RKO (cell line): ENCODE measurements around the gene MRPS25.
"Not testable (repeated sequence)": the region's sequence is repeated elsewhere in the genome, so short reads cannot be mapped to it uniquely, and the experiment has no call there.

Source experiments
- DNase-seq: peaks from one replicate; pipeline ENCODE4 v3.0.0-alpha.2; 2016; ENCODE audit warnings: low spot score

The MRPS25 gene

GRCh38 chr3:15043408-15044171 lies 21.5 kb downstream of the MRPS25 start:
- no peak for DNase-seq

- DNase-seq: no peak
These were observed 22.2 kb downstream of the MRPS25 start for GRCh38 chr3:15042936-15043335.

- DNase-seq: no peak
These were observed 23.2 kb downstream of the MRPS25 start for GRCh38 chr3:15041950-15042349.

GRCh38 chr3:15040844-15041243 lies 24.3 kb downstream of the MRPS25 start:
- no peak for DNase-seq

DNA sequence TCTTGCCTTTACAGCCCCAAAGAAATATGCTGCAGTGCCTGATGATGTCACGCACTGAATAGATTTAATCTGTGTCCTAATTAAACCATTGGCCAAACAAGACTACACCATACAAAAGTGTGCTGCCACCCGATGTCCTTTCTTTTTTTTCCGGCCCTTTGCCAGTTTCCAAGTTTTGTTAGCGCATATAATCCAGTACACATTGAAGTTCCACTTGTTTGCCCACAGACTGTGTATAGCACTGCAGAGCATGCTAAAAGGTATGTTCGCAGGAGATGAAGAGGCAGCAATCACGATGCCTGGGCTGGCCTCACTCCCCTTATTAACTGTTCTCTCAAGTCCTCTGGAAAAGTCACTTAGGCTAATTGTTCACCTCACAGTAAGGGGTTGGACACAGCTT lies 26.8 kb downstream of the MRPS25 start:
- DNase-seq: no peak

- no peak for DNase-seq
These were observed 32.0 kb downstream of the MRPS25 start for GRCh38 chr3:15033103-15033502.

GRCh38 chr3:15032650-15033049 lies 32.5 kb downstream of the MRPS25 start:
- DNase-seq: no peak

DNA sequence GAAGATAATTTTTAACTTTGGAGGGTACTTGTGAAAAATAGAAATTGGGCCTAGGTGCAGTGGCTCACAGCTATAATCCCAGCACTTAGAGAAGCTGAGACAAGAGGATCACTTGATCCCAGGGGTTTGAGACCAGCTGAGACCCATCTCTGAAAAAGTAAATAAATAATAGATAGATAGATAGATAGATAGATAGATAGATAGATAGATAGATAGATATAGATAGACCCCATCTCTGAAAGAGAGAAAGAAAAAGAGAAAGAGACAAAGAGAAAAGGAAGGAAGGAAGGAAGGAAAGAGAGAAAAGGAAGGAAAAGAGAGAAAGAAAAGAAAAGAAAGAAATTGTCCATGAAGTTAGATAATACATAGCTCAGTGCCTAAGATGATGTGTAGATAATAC lies 35.5 kb downstream of the MRPS25 start:
- no peak for DNase-seq

DNA sequence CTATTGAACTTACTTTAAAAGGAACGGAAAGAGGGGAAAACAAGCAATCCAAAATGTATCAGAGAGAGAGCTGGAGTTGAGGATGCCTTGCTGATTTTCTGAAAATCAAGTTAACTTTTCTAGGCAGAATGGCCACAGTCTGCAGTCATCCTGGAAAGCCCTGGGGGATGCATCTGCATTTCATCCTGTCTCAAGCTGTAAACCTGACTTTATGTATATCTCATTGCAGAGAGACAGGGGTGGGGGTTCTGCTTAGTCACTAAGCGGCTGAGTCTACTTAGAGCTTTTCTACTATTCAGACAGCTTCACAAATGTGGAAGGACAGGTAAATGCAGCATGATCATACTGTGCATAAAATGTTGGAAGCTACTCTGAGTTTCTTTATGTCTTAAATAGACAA lies 41.4 kb downstream of the MRPS25 start:
- DNase-seq: no peak

- DNase-seq: no peak
These were observed 41.9 kb downstream of the MRPS25 start for GRCh38 chr3:15023249-15023648.

DNA sequence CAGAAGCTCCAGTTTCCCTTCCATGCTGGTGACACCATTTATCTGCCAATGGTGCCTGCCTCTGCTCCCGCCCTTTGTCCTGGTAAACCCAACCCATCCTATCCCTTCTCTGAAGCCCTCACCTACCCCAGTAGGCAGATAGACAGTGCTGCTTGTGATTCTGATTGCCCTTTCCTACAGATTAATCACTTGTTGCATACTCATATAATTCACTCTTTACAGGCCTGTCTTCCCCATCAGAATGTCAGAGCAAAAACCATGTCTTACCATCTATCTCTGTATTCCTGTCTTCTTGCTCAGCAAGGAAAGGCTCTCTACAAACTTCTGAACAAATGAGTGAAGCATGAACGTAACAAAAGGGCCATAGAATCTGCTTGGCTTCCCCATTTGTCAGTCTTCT lies 47.9 kb downstream of the MRPS25 start:
- no peak for DNase-seq

GRCh38 chr3:15015456-15015855 lies 49.7 kb downstream of the MRPS25 start:
- no peak for DNase-seq

GRCh38 chr3:15014606-15015328 lies 50.3 kb downstream of the MRPS25 start:
- DNase-seq: no peak

DNA sequence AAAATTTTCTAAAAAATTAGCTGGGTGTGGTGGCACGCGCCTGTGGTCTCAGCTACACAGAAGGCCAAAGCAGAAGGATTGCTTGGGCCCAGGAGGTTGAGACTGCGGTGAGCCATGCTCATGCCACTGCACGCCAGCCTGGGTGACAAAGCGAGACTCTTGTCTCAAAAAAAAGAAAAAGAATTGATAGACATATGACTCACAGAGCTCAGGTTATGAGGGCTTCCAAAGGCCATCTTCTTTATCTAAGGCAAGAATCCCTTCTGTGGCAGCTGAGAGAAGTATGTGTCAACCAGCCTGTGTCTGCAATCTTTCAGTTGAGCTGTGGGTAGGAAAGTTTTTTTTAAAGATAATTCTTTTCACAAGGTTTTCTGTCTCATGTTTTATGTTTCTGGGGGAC lies 53.9 kb downstream of the MRPS25 start:
- no peak for DNase-seq

DNA sequence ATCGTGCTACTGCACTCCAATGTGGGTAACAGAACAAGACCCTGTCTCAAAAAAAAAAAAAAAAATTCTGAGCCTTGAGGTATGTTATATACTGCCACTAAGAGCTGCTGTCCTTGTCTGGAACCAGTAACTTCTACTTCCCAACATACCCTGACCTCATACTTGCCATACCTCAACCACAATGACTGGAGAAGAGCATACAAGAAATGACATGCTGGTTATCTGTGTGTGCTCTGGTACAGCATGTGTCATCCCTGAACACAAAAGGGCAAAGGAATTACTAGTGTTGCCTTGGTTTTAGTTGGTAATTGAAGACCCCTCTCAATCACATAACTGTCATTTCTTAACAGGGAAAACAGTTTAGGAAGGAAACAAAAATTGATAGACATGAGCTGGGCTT lies 54.5 kb downstream of the MRPS25 start:
- no peak for DNase-seq

DNA sequence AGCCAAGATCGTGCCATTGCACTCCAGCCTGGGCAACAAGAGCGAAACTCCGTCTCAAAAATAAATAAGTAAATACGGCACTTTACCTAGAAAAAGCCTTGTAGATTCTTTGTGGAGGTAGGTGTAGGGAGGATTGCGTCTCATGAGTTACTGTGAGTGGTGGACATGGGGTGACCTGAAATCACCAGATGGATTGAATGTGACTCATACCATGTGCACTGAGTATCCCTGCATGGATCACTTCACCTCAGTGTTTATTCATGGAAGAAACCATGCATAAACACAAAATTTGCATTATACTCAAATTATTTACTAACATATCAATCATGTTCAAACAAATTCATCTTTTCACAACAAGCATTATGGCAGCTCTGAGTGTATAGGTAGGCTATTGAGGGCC lies 55.9 kb downstream of the MRPS25 start:
- no peak for DNase-seq

- no peak for DNase-seq
These were observed 57.4 kb downstream of the MRPS25 start for GRCh38 chr3:15007681-15008141.

GRCh38 chr3:14999182-14999581 lies 65.9 kb downstream of the MRPS25 start:
- not testable (repeated sequence) for DNase-seq
